ENCODE measurements around the gene TTF2. TPM values are rescaled to one million over a fixed set of nuclear protein-coding genes. Genes with fewer than 3 reads are reported as not detected.

TTF2 gene
- total and polyA plus RNA-seq, 2 of the 8 experiments (the other 6 are each of a cell fraction or from before 2014, with no cell fraction given) = 16.9 to 89.6 TPM

GRCh38 chr1:117066367-117066766 is 6.2 kb downstream of the TTF2 start:
- Histone ChIP-seq H4K5ac (ENCODE audit: insufficient read length, low read depth, low read length) (no peak overlapping the region), H3K79me1 (ENCODE audit: low read depth, low read length) (peaks cover 2% of the 10 kb centered on the region; the same call in 1 of the 2 replicates), H4K91ac (replicated peaks; ENCODE audit: insufficient read length, low read length) (no peak overlapping the region), H3K79me2 (ENCODE audit: control insufficient read depth in 1 of 2, insufficient read depth in 2 of 2, low read length in 2 of 2) (peaks cover 0 to 26% of the 10 kb centered on the region in 2 experiments; a peak in 2 of 4 replicates), H3K27me3 (replicated peaks in 1 of 4; ENCODE audit: control insufficient read depth in 3 of 4, extremely low read depth in 1 of 4, insufficient read depth in 3 of 4, low read length in 3 of 4) (peaks cover 0 to 1% (median 0%) of the 10 kb centered on the region in 4 experiments; a peak in 1 of 7 replicates), H3K4me3 (ENCODE audit: extremely low read depth in 1 of 4, insufficient read depth in 2 of 4, low read depth in 3 of 4, low read length in 4 of 4) (no peak overlapping the region), H4K8ac (ENCODE audit: extremely low read depth, insufficient read depth, low read length) (no peak overlapping the region), H2BK15ac (ENCODE audit: low read length) (no peak overlapping the region), H3K23me2 (ENCODE audit: low read depth, low read length) (no peaks in the 10 kb centered on the region), H2AK5ac (ENCODE audit: low read depth, low read length) (no peak overlapping the region), H3K4me1 (replicated peaks in 1 of 4; ENCODE audit: control insufficient read depth in 3 of 4, insufficient read depth in 4 of 4, low read length in 3 of 4) (no peaks in the 10 kb centered on the region; a peak in 1 of 7 replicates), H2BK12ac (ENCODE audit: low read depth, low read length) (no peak overlapping the region), H2BK120ac (replicated peaks; ENCODE audit: low read depth, low read length) (no peak overlapping the region), H3K36me3 (ENCODE audit: control insufficient read depth in 2 of 4, insufficient read depth in 4 of 4, low read length in 3 of 4) (peaks cover 9 to 38% (median 29%) of the 10 kb centered on the region in 4 experiments), H3K14ac (ENCODE audit: insufficient read length) (no peak overlapping the region), H2BK20ac (ENCODE audit: low read length) (no peak overlapping the region), H3K18ac (ENCODE audit: extremely low read depth, low read length) (no peak overlapping the region), H3K56ac (replicated peaks; ENCODE audit: insufficient read length, low read depth, low read length) (no peak overlapping the region), H3K4ac (replicated peaks; ENCODE audit: insufficient read length, low read depth, low read length) (no peak overlapping the region), H3K27ac (ENCODE audit: low read depth, low read length) (no peak overlapping the region), H3K9me3 (ENCODE audit: insufficient read depth in 2 of 2, low read depth in 1 of 2, low read length in 1 of 2) (no peaks in the 10 kb centered on the region), H4K20me1 (replicated peaks in 1 of 2; ENCODE audit: control insufficient read depth in 1 of 2, insufficient read depth in 2 of 2, low read length in 2 of 2) (peaks cover 1 to 4% of the 10 kb centered on the region in 2 experiments), H3K4me2 (ENCODE audit: insufficient read depth in 1 of 2, low read depth in 2 of 2, low read length in 2 of 2) (no peak overlapping the region), H3K23ac (ENCODE audit: insufficient read length) (no peak overlapping the region), H2BK5ac (ENCODE audit: low read depth, low read length) (no peak overlapping the region), H2AFZ (ENCODE audit: low read length) (no peak overlapping the region), H3K9ac (replicated peaks in 1 of 4; ENCODE audit: extremely low read depth in 1 of 4, low read depth in 3 of 4, low read length in 3 of 4) (no peak overlapping the region)
- DNase-seq (ENCODE audit: low read depth in 1 of 2, low spot score in 2 of 2) (no peak), FAIRE-seq (no peak)
- CTCF ChIA-PET (ENCODE audit: partially characterized antibody) = interaction anchor here (1.1 to 5.2 kb wide), 6 partner anchors 9 to 224 kb away, joined by 3 to 49 read pairs (median 8); no protein-coding TSS in a partner anchor
- 94% methylated on average over 6 of the region's 6 CpGs; no CpG with 5 or more reads in 1 of the 2 experiments for WGBS, 2 experiments (ENCODE audit: extremely low coverage in 1 of 2, insufficient coverage in 1 of 2, insufficient read length in 1 of 2, insufficient replicate concordance in 2 of 2, low coverage in 1 of 2, low lambda C conversion rate in 2 of 2, missing lambda C conversion rate in 1 of 2)
- no peak for TF ChIP-seq MAX (IDR thresholded peaks at IDR 0.05)
- TF ChIP-seq CEBPB (IDR thresholded peaks at IDR 0.05; ENCODE audit: low read depth, low read length) = no peak
- no peak for TF ChIP-seq CTBP2 (IDR thresholded peaks at IDR 0.05; ENCODE audit: borderline replicate concordance, insufficient read depth, insufficient read length, low read length)
- TF ChIP-seq CTCF (IDR thresholded peaks at IDR 0.05; ENCODE audit: control extremely low read depth in 1 of 3, insufficient read depth in 1 of 3, low read depth in 1 of 3, low read length in 3 of 3) = no peak
- TF ChIP-seq EP300 (IDR thresholded peaks at IDR 0.05; ENCODE audit: borderline replicate concordance in 1 of 2, low read depth in 2 of 2, low read length in 2 of 2) = no peak
- no peak for TF ChIP-seq ATF3 (IDR thresholded peaks at IDR 0.05; ENCODE audit: insufficient read depth, low read depth, low read length)
- no peak for TF ChIP-seq CHD1 (IDR thresholded peaks at IDR 0.05; ENCODE audit: low read depth, low read length)
- POLR2A ChIA-PET (ENCODE audit: partially characterized antibody) = no interaction called here
